ENCODE measurements around the gene TRIM47. TPM values are rescaled to one million over a fixed set of nuclear protein-coding genes. Genes with fewer than 3 reads are reported as not detected.

TRIM47 gene
- total and polyA plus RNA-seq, 2 experiments from 2014 or later, result 13.0 to 36.9 TPM

DNA sequence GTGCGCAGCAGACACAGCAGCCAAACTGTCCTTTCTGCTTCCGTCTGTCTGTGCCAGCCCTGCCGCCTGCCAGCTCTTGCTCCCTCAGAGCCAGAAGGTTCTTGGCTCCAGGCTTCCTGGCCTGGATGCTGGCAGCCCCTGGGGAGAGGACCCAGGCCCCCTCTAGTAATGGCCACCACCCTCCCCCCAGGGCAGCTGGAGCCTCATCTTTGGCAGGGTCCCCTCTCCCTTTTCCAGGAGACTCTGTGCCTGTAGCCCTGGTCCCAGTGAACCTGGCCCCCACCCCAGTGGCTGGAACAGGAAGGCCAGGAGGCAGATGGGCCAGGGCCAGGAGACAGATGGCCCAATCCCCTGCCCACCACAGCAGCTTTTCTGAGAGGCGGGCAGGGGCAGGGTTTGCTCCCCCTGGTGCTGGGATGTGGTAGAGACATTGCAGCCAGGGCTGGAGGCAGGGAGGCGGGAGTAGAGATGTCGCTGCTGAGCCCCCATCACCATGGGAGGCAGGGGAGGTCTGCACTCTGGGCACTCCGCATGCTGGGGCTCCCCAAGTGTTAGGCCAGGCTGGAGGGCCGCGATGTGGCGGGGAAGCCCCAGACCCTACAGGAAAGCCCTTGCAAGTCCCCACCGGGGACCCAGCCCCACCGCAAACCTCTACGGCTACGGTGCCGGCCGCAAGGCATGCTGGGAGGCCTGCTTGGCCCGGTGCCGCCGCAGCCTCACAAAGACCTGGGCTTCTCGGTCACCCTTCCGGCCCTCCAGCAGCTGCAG lies 50.9 kb downstream of the TRIM47 start:
- H3K27ac ChIP-seq, result peak overlapping the region; percentile 60
- 44% methylated on average over 21 of the region's 21 CpGs for WGBS (ENCODE audit: low lambda C conversion rate, missing lambda C conversion rate)
- peak overlapping the region; percentile 57 for H3K4me2 ChIP-seq
- H3K79me2 ChIP-seq, result no peaks in the 10 kb centered on the region
- peak; percentile 75 for DNase-seq (ENCODE audit: low spot score)
- H2AFZ ChIP-seq, result no peak overlapping the region
- no peaks in the 10 kb centered on the region for H3K9me2 ChIP-seq (replicated peaks; ENCODE audit: insufficient read depth)
- H3K9me3 ChIP-seq (ENCODE audit: low read depth), result no peaks in the 10 kb centered on the region
- H3K4me1 ChIP-seq (ENCODE audit: insufficient read depth), result peaks cover 27% of the 10 kb centered on the region
- H3K27me3 ChIP-seq, result no peaks in the 10 kb centered on the region
- TF ChIP-seq, protein P1, sequence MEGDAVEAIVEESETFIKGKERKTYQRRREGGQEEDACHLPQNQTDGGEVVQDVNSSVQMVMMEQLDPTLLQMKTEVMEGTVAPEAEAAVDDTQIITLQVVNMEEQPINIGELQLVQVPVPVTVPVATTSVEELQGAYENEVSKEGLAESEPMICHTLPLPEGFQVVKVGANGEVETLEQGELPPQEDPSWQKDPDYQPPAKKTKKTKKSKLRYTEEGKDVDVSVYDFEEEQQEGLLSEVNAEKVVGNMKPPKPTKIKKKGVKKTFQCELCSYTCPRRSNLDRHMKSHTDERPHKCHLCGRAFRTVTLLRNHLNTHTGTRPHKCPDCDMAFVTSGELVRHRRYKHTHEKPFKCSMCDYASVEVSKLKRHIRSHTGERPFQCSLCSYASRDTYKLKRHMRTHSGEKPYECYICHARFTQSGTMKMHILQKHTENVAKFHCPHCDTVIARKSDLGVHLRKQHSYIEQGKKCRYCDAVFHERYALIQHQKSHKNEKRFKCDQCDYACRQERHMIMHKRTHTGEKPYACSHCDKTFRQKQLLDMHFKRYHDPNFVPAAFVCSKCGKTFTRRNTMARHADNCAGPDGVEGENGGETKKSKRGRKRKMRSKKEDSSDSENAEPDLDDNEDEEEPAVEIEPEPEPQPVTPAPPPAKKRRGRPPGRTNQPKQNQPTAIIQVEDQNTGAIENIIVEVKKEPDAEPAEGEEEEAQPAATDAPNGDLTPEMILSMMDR (IDR thresholded peaks at IDR 0.05; ENCODE audit: poor library complexity), result peak; percentile 57
- no peak for TF ChIP-seq EZH2phosphoT487 (IDR thresholded peaks at IDR 0.05; ENCODE audit: low read depth, severe bottlenecking, unreplicated experiment)
- H3K4me3 ChIP-seq, result no peak overlapping the region
- no peaks in the 10 kb centered on the region for H3K36me3 ChIP-seq (replicated peaks; ENCODE audit: insufficient read depth, low read depth)
- H4K20me1 ChIP-seq (ENCODE audit: insufficient read depth, poor library complexity, severe bottlenecking), result no peaks in the 10 kb centered on the region

DNA sequence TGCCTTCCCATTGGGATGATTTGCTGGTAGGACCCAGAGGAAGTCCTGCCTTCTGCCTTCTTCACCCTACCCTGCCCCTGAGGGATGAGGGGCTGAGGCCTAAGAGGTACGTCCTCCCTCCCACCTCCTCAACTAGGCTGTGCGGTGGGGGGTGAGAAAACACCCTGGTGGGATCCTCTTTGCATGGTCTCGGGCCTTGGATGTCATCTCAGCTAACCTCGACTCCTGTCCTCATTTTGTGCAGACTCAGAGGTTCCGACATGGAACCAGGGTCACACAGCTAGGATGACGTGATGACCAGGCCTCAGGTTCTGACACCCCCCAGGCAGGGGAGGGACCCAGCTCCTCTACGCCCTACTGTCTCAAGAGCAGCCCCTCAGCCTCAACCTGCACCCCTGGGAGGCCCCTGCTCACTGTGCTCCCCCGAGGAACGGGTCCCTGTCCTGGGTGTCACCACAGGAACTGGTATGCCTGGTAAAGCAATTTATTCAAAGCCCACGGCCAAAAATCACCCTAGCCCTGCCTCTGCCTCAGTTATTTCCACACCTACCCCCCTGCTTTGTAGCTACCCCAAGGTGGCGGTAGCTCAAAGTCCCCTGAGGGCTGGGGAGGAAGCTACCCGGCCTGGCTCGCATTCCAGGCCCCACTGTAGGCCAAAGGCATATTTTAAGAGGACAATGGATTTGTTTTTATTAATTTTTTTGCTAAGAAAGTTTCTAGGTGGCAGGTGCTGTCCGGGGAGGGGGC lies 51.6 kb downstream of the TRIM47 start:
- TF ChIP-seq EZH2 (IDR thresholded peaks at IDR 0.05; ENCODE audit: borderline replicate concordance) (no peak), EZH2phosphoT487 (IDR thresholded peaks at IDR 0.05; ENCODE audit: low read depth, severe bottlenecking, unreplicated experiment) (no peak)
- TF ChIP-seq, protein P1 (IDR thresholded peaks at IDR 0.05; ENCODE audit: poor library complexity), result no peak
- H3K9me2 ChIP-seq (replicated peaks; ENCODE audit: insufficient read depth), result no peaks in the 10 kb centered on the region
- H3K36me3 ChIP-seq (replicated peaks; ENCODE audit: insufficient read depth, low read depth), result no peaks in the 10 kb centered on the region
- no peak overlapping the region for H3K4me2 ChIP-seq
- H3K9me3 ChIP-seq (ENCODE audit: low read depth), result no peaks in the 10 kb centered on the region
- no peaks in the 10 kb centered on the region for H3K27me3 ChIP-seq
- no peak for DNase-seq (ENCODE audit: low spot score)
- peaks cover 27% of the 10 kb centered on the region for H3K4me1 ChIP-seq (ENCODE audit: insufficient read depth)
- H3K79me2 ChIP-seq, result no peaks in the 10 kb centered on the region
- 87% methylated on average over 14 of the region's 14 CpGs for WGBS (ENCODE audit: low lambda C conversion rate, missing lambda C conversion rate)
- no peak overlapping the region for H2AFZ ChIP-seq
- no peaks in the 10 kb centered on the region for H4K20me1 ChIP-seq (ENCODE audit: insufficient read depth, poor library complexity, severe bottlenecking)
- peak overlapping the region; percentile 60 for H3K27ac ChIP-seq
- no peak overlapping the region for H3K4me3 ChIP-seq

DNA sequence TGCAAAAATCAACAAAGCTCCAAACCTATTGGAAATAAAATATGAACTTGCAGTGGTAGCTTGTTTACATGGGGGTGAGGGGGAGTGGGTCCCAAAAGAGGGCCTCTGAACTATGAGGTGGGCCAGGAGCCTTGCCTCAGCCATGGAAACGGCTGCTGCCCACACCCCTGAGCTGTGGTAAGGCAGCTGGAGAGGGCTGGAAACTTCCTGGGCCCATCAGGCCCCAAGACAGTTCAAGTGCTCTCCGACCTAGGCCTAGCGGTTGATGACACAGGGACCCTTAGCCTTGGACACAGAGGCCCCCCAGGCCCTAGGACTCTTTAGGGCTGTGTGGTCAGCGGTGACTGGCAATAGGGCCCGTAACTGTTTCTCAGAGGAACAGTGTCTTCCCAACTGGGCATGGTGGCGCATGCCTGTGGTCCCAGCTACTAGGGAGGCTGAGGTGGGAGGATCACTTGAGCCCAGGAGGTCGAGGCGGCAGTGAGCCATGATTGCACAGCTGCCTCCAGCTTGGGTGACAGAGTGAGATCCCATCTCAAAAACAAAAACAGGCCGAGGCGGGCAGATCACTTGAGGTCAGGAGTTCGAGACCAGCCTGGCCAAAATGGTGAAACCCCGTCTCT lies 52.5 kb downstream of the TRIM47 start:
- H3K27ac ChIP-seq, result peak overlapping the region; percentile 34
- H3K4me3 ChIP-seq, result no peak overlapping the region
- H3K36me3 ChIP-seq (replicated peaks; ENCODE audit: insufficient read depth, low read depth), result no peaks in the 10 kb centered on the region

More for the DNA sequence above, 52.5 kb downstream of the TRIM47 start:
- no peaks in the 10 kb centered on the region for H3K79me2 ChIP-seq
- H3K9me2 ChIP-seq (replicated peaks; ENCODE audit: insufficient read depth), result no peaks in the 10 kb centered on the region
- H3K9me3 ChIP-seq (ENCODE audit: low read depth), result no peaks in the 10 kb centered on the region
- TF ChIP-seq, protein P1 (IDR thresholded peaks at IDR 0.05; ENCODE audit: poor library complexity), result no peak
- TF ChIP-seq EZH2phosphoT487 (IDR thresholded peaks at IDR 0.05; ENCODE audit: low read depth, severe bottlenecking, unreplicated experiment), result no peak
- no peak for TF ChIP-seq EZH2 (IDR thresholded peaks at IDR 0.05; ENCODE audit: borderline replicate concordance)
- no peaks in the 10 kb centered on the region for H3K27me3 ChIP-seq
- no peaks in the 10 kb centered on the region for H4K20me1 ChIP-seq (ENCODE audit: insufficient read depth, poor library complexity, severe bottlenecking)
- peaks cover 27% of the 10 kb centered on the region for H3K4me1 ChIP-seq (ENCODE audit: insufficient read depth)
- no peak for DNase-seq (ENCODE audit: low spot score)
- H2AFZ ChIP-seq, result no peak overlapping the region
- 95% methylated on average over 10 of the region's 12 CpGs for WGBS (ENCODE audit: low lambda C conversion rate, missing lambda C conversion rate)
- no peak overlapping the region for H3K4me2 ChIP-seq

Data from hepatocyte (in vitro differentiated cells).